Esophagus muscularis mucosa (tissue), 4 donors: ENCODE data around the gene ZFPM1.

Experiments
- CTCF ChIP-seq, 3 experiments: fragments of 200-600 bp in 2 of 3; fragments of 450-650 bp in 1 of 3; sonication (generic) in 2 of 3; IDR thresholded peaks; one replicate each; pipeline ENCODE4 v1.5.1; 2017 to 2019; ENCODE audit warnings: antibody characterized with exemption in 3 of 3, mild to moderate bottlenecking in 2 of 3, moderate library complexity in 1 of 3
- EP300 ChIP-seq: sonication (generic); formaldehyde crosslinking; IDR thresholded peaks from one replicate; pipeline ENCODE4 v1.6.1; 2017; ENCODE audit warnings: antibody characterized with exemption
- POLR2A ChIP-seq: fragments of 450-650 bp; IDR thresholded peaks from one replicate; pipeline ENCODE4 v1.6.1; 2017; ENCODE audit warnings: antibody characterized with exemption, moderate library complexity, mild to moderate bottlenecking, low read depth
- POLR2AphosphoS5 ChIP-seq, 2 donors: sonication (generic); formaldehyde crosslinking; IDR thresholded peaks; one replicate each; pipeline ENCODE4 v1.6.1; 2017; ENCODE audit warnings: antibody characterized with exemption in 2 of 2

GRCh38 chr16:88475037-88475436, 22.0 kb downstream of the ZFPM1 start:
- TF ChIP-seq CTCF (IDR thresholded peaks at IDR 0.05) (no peak), POLR2A (no peak), EP300 (no peak), POLR2AphosphoS5 (IDR thresholded peaks at IDR 0.05) (no peak)
